K562 (cell line): ENCODE measurements around the gene FAM20C. TPM values are rescaled to one million over a fixed set of nuclear protein-coding genes. Genes with fewer than 3 reads are reported as not detected.

ENCODE experiments used
- ATAC-seq: fragments of 200-7000 bp; cut with Tn5 transposase; 3 replicates; pipeline ENCODE4 v1.9.1; 2020; ENCODE audit warnings: moderate library complexity
- BruUV-seq: library from RNA; stranded (reverse); fragments of 400-500 nt; replicated peaks from 2 replicates; lab custom pipeline; 2021; lab: Mats Ljungman, UMichigan
- CTCF ChIA-PET: fragments of 300-600 bp; formaldehyde crosslinking; extraction: SDS; loops from one replicate; lab custom pipeline; 2021; ENCODE audit warnings: low intra/inter-chr PET ratio; lab: Yijun Ruan, JAX
- POLR2A ChIA-PET: fragments of 300-600, 350-650 bp; sonication (Branson Sonifier 250); formaldehyde crosslinking; extraction: SDS; loops from one replicate; lab custom pipeline; 2021; ENCODE audit warnings: antibody characterized with exemption, inconsistent platforms; lab: Yijun Ruan, JAX
- DNase-seq, 4 experiments: peaks; one replicate each; pipeline versions ENCODE4 v3.0.0 to v3.0.0-alpha.2; 2011 to 2018; ENCODE audit warnings: low spot score in 3 of 4, mixed read lengths in 3 of 4; ENCODE audit errors: extremely low read depth in 1 of 4
- FAIRE-seq: peaks from 2 replicates; lab custom pipeline; 2011; peaks lifted over from hg19 to GRCh38; lab: Jason Lieb, UNC
- H2AFZ ChIP-seq: 2 replicates; pipeline ENCODE4 v1.6.0; 2011; ENCODE audit warnings: low read depth, low read length, control low read depth, inconsistent platforms
- H3K27ac ChIP-seq: fragments of 200-600 bp; 3 replicates; pipeline ENCODE4 v1.8.0; 2011; ENCODE audit warnings: low read depth, mild to moderate bottlenecking, control low read depth, inconsistent platforms, low read length, moderate library complexity, mixed read lengths; ENCODE audit errors: extremely low read depth
- H3K27me3 ChIP-seq, 2 experiments: fragments of 300-600 bp in 1 of 2; 2 replicates in 1 of 2; 3 replicates in 1 of 2; pipeline versions ENCODE4 v1.6.0 to v1.8.0; 2011; ENCODE audit warnings: inconsistent platforms in 2 of 2, low read length in 2 of 2, mild to moderate bottlenecking in 1 of 2, mixed read lengths in 1 of 2, moderate library complexity in 1 of 2; ENCODE audit not compliant: control insufficient read depth in 2 of 2, insufficient read depth in 2 of 2
- H3K36me3 ChIP-seq: fragments of 300-600 bp; 3 replicates; pipeline ENCODE4 v1.8.0; 2011; ENCODE audit warnings: mild to moderate bottlenecking, low read length, inconsistent platforms; ENCODE audit not compliant: control insufficient read depth, insufficient read depth
- H3K4me1 ChIP-seq, 2 experiments: fragments of 200-600 bp in 1 of 2; replicated peaks in 1 of 2; 2 replicates in 1 of 2; 3 replicates in 1 of 2; pipeline versions ENCODE4 v1.5.1 to v1.8.0; 2011; ENCODE audit warnings: inconsistent platforms in 2 of 2, low read length in 2 of 2, mild to moderate bottlenecking in 1 of 2, mixed read lengths in 1 of 2, moderate library complexity in 1 of 2; ENCODE audit not compliant: control insufficient read depth in 2 of 2, insufficient read depth in 2 of 2
- H3K4me2 ChIP-seq: 2 replicates; pipeline ENCODE4 v1.6.1; 2011; ENCODE audit warnings: low read length, control low read depth, inconsistent platforms, mixed read lengths; ENCODE audit not compliant: insufficient read depth
- H3K4me3 ChIP-seq: fragments of 200-600 bp; sonication (generic), shearing (Covaris generic); 2 replicates; pipeline ENCODE4 v1.5.1; 2016; ENCODE audit warnings: control low read depth, inconsistent platforms
- H3K79me2 ChIP-seq: fragments of 200-600 bp; 3 replicates; pipeline ENCODE4 v1.8.0; 2011; ENCODE audit warnings: low read length, inconsistent platforms; ENCODE audit not compliant: control insufficient read depth, insufficient read depth
- H3K9ac ChIP-seq, 2 experiments: 2 replicates each; pipeline versions ENCODE4 v1.6.0 to v1.6.1; 2011; ENCODE audit warnings: low read depth in 2 of 2, low read length in 2 of 2, control low read depth in 1 of 2, inconsistent platforms in 1 of 2, mild to moderate bottlenecking in 1 of 2, mixed read lengths in 1 of 2; ENCODE audit not compliant: insufficient read depth in 1 of 2
- H3K9me1 ChIP-seq: one replicate; pipeline ENCODE4 v1.6.0; 2011; ENCODE audit warnings: inconsistent platforms, mild to moderate bottlenecking, low read length, moderate library complexity; ENCODE audit not compliant: control insufficient read depth, insufficient read depth
- H3K9me3 ChIP-seq: replicated peaks from 2 replicates; pipeline ENCODE4 v1.5.1; 2011; ENCODE audit warnings: low read depth, low read length, inconsistent platforms; ENCODE audit not compliant: control insufficient read depth, insufficient read depth
- H4K20me1 ChIP-seq: replicated peaks from 2 replicates; pipeline ENCODE4 v1.6.1; 2011; ENCODE audit warnings: low read length, inconsistent platforms, mixed read lengths; ENCODE audit not compliant: control insufficient read depth, insufficient read depth
- BCOR ChIP-seq: fragments of 450-650 bp; IDR thresholded peaks from 2 replicates; pipeline ENCODE4 v1.6.1; 2016
- BMI1 ChIP-seq: fragments of 150-350 bp; IDR thresholded peaks from 2 replicates; pipeline ENCODE4 v1.6.1; 2014; ENCODE audit warnings: low read length
- ELF1 ChIP-seq: fragments of 200-800 bp; sonication (Bioruptor generic); IDR thresholded peaks from 2 replicates; pipeline ENCODE4 v1.6.1; 2016; ENCODE audit warnings: missing genetic modification characterization, missing compliant biosample characterization
- KLF16 ChIP-seq: IDR thresholded peaks from 2 replicates; pipeline ENCODE4 v1.6.1; 2016; ENCODE audit warnings: antibody characterized with exemption
- PTRF ChIP-seq: fragments of 450-650 bp; IDR thresholded peaks from 2 replicates; pipeline ENCODE4 v1.6.1; 2016; ENCODE audit warnings: mild to moderate bottlenecking, missing genetic modification characterization, missing compliant biosample characterization
- RBM17 ChIP-seq: fragments of 200-400 bp; formaldehyde crosslinking; IDR thresholded peaks from 2 replicates; pipeline ENCODE4 v1.6.1; 2017; ENCODE audit warnings: low read depth, mild to moderate bottlenecking, low read length, borderline replicate concordance
- RNF2 ChIP-seq: sonication (generic); IDR thresholded peaks from 2 replicates; pipeline ENCODE4 v1.6.1; 2016
- ZBTB7A ChIP-seq: IDR thresholded peaks from 2 replicates; pipeline ENCODE4 v1.6.1; 2011; ENCODE audit warnings: low read depth, mild to moderate bottlenecking, low read length, moderate library complexity, borderline replicate concordance; ENCODE audit not compliant: control insufficient read depth
- ZNF57 ChIP-seq: fragments of 450-650 bp; formaldehyde crosslinking; IDR thresholded peaks from 2 replicates; pipeline ENCODE4 v1.4.0; 2020; ENCODE audit warnings: mild to moderate bottlenecking, moderate library complexity
- WGBS: fragments of 100-300 bp; shearing (Covaris generic); methylation state at CpG from one replicate; pipeline ENCODE4 v1.1.6; 2016; ENCODE audit warnings: low coverage, mixed read lengths; ENCODE audit not compliant: insufficient coverage; ENCODE audit errors: missing lambda C conversion rate; 5-methylcytosine and 5-hydroxymethylcytosine counted together
- in situ Hi-C: fragments of 300-500 bp; cut with MboI; formaldehyde crosslinking; loops from 4 replicates; pipeline ENCODE4 v1.15.0; 2018; ENCODE audit warnings: inconsistent platforms, mixed read lengths
- intact Hi-C: fragments of 100-400 bp; cut with micrococcal nuclease; formaldehyde crosslinking; loops from 2 replicates; pipeline ENCODE4 v1.14.2; 2022
- polyA plus RNA-seq, 8 experiments: library from polyadenylated mRNA; depleted of rRNA in 4 of 8; stranded (reverse) in 5 of 8; unstranded in 3 of 8; fragments of >200 nt; fragmentation: Nextera tagmentation in 2 of 8; fragmentation: Illumina TruSeq in 1 of 8; extraction: Ambion mirVana in 2 of 8; extraction: Trizol in 1 of 8; gene quantifications; 2 replicates each; pipeline versions ENCODE4 v1.2.1 to v1.2.3, GENCODE V29; 2011 to 2014; ENCODE audit warnings: inconsistent platforms in 1 of 8, missing spikeins in 1 of 8
- total RNA-seq, 7 experiments: library from RNA; depleted of rRNA in 6 of 7; stranded (reverse); fragments of >200 nt in 6 of 7; fragmentation: Illumina TruSeq in 2 of 7; extraction: Trizol in 2 of 7; gene quantifications; 2 replicates each; pipeline versions ENCODE4 v1.2.1 to v1.2.3, GENCODE V29; 2011 to 2021; ENCODE audit warnings: low replicate concordance in 1 of 7
- TF ChIP-seq, protein P1 (sequence below): fragments of 250-450 bp; sonication (Bioruptor Pico); IDR thresholded peaks from 2 replicates; pipeline ENCODE4 v1.5.0; 2021; ENCODE audit warnings: mild to moderate bottlenecking, borderline replicate concordance
- TF ChIP-seq, protein P2 (sequence below): sonication (generic); formaldehyde crosslinking; IDR thresholded peaks from 2 replicates; pipeline ENCODE4 v1.8.0; 2022; ENCODE audit warnings: missing genetic modification reagents, mild to moderate bottlenecking, moderate library complexity, borderline replicate concordance

FAM20C gene
- total and polyA plus RNA-seq, 9 of the 15 experiments (the other 6 are each of a cell fraction or from before 2014, with no cell fraction given): 0.09 TPM; not detected in 8

DNA sequence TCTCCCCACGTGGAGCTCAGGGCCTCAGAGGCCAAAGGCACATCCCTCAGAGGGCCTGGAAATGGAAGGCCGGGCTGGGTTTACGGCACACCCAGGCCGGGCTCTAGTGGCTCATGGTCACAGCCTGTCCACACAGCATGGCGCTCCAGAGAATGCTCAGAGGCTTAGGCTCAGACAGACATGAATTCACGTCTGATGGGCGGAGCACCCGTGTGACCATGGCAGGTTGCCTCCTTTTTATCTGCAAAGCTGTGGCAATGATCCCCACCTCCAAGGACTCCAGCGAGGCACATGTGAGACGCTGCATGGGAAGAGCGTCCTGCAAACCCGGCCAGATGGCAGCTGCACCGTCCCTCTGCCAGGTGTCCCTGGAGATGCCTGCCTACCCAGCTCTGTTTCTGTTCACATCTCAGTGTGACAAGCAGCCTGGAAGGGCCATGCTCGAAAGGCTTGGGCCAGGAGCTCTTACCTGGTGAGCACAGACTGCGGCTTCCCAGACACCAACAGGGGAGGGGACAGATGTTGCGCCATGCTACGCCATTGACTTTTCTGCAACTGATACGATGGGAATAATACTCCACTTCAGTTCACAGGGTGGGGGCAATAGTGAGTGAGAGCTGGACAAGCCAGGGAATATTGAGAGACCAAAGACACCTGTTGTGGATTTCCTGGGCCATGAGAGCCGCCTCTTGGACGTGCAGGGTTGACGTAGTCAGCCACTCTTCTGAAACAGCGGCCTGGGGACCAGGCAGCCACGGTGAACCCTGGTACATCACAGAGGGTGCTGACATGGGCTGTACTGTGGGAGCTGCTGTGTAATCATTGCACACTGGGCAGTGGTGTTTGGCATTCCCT, 34.4 kb upstream of the FAM20C start:
- no peak for FAIRE-seq
- no peak overlapping the region for H3K27ac ChIP-seq
- BruUV-seq: no TSS peak
- H3K9ac ChIP-seq: no peak overlapping the region
- no peak overlapping the region for H2AFZ ChIP-seq
- no peak for DNase-seq
- H3K36me3 ChIP-seq: no peaks in the 10 kb centered on the region
- POLR2A ChIA-PET: interaction anchor here (0.8 to 1.2 kb wide), 3 partner anchors 11 to 40 kb away, joined by 3 read pairs; no protein-coding TSS in a partner anchor
- WGBS: 5% methylated on average over 23 of the region's 23 CpGs
- in situ Hi-C loops: no loop called here
- H3K79me2 ChIP-seq: no peaks in the 10 kb centered on the region
- H3K9me1 ChIP-seq: peaks cover 3% of the 10 kb centered on the region
- H3K4me1 ChIP-seq: peaks cover 0 to 9% of the 10 kb centered on the region in 2 experiments; a peak in 1 of 5 replicates
- no peaks in the 10 kb centered on the region for H3K9me3 ChIP-seq
- peaks cover 89 to 95% of the 10 kb centered on the region in 2 experiments for H3K27me3 ChIP-seq
- TF ChIP-seq RNF2 (no peak), KLF16 (no peak), PTRF (no peak), ZNF57 (CRISPR knock-in tag) (no peak), BCOR (no peak), ZBTB7A (no peak), RBM17 (no peak), ELF1 (tag) (no peak), BMI1 (no peak)
- TF ChIP-seq, protein P1, sequence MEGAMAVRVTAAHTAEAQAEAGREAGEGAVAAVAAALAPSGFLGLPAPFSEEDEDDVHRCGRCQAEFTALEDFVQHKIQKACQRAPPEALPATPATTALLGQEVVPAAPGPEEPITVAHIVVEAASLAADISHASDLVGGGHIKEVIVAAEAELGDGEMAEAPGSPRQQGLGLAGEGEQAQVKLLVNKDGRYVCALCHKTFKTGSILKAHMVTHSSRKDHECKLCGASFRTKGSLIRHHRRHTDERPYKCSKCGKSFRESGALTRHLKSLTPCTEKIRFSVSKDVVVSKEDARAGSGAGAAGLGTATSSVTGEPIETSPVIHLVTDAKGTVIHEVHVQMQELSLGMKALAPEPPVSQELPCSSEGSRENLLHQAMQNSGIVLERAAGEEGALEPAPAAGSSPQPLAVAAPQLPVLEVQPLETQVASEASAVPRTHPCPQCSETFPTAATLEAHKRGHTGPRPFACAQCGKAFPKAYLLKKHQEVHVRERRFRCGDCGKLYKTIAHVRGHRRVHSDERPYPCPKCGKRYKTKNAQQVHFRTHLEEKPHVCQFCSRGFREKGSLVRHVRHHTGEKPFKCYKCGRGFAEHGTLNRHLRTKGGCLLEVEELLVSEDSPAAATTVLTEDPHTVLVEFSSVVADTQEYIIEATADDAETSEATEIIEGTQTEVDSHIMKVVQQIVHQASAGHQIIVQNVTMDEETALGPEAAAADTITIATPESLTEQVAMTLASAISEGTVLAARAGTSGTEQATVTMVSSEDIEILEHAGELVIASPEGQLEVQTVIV (CRISPR knock-in tag): no peak
- TF ChIP-seq, protein P2, sequence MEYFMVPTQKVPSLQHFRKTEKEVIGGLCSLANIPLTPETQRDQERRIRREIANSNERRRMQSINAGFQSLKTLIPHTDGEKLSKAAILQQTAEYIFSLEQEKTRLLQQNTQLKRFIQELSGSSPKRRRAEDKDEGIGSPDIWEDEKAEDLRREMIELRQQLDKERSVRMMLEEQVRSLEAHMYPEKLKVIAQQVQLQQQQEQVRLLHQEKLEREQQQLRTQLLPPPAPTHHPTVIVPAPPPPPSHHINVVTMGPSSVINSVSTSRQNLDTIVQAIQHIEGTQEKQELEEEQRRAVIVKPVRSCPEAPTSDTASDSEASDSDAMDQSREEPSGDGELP: no peak
- TF ChIP-seq, all 486 proteins: peak for 0
- no peak for ATAC-seq
- peaks cover 11% of the 10 kb centered on the region; the same call in 1 of the 2 replicates for H4K20me1 ChIP-seq
- H3K4me3 ChIP-seq: no peak overlapping the region
- H3K4me2 ChIP-seq: no peak overlapping the region
- CTCF ChIA-PET: no interaction called here
- intact Hi-C loops: no loop called here
